HCT116 (cell line): ENCODE results near the gene WDR93.

ENCODE experiments used
- CBX3 ChIP-seq: IDR thresholded peaks from 2 replicates; pipeline ENCODE4 v1.6.1; 2012; ENCODE audit warnings: low read depth
- EZH2 ChIP-seq: fragments of 200-600 bp; sonication (generic); IDR thresholded peaks from 2 replicates; pipeline ENCODE4 v1.6.1; 2017; ENCODE audit warnings: antibody characterized with exemption, mixed run types
- JUND ChIP-seq: IDR thresholded peaks from 2 replicates; pipeline ENCODE4 v1.6.1; 2012
- POLR2A ChIP-seq: IDR thresholded peaks from 2 replicates; pipeline ENCODE4 v1.7.0; 2011; ENCODE audit warnings: borderline replicate concordance; ENCODE audit not compliant: insufficient read depth, insufficient read length; ENCODE audit errors: extremely low read depth
- POLR2AphosphoS5 ChIP-seq: IDR thresholded peaks from 2 replicates; pipeline ENCODE4 v1.6.1; 2011; ENCODE audit warnings: mild to moderate bottlenecking, low read depth, low read length, moderate library complexity
- TCF7L2 ChIP-seq: IDR thresholded peaks from 2 replicates; pipeline ENCODE4 v1.7.0; 2011; ENCODE audit warnings: borderline replicate concordance, inconsistent platforms; ENCODE audit not compliant: insufficient read depth, insufficient read length; ENCODE audit errors: extremely low read depth
- YY1 ChIP-seq: IDR thresholded peaks from 2 replicates; pipeline ENCODE4 v1.6.1; 2011; ENCODE audit warnings: low read length, low read depth, moderate library complexity, mild to moderate bottlenecking; ENCODE audit not compliant: insufficient replicate concordance; ENCODE audit errors: extremely low read depth
- TF ChIP-seq, protein P1 (sequence below), 3 experiments: fragments of 200-600 bp in 1 of 3; sonication (generic) in 1 of 3; IDR thresholded peaks in 2 of 3; conservative IDR thresholded peaks in 1 of 3; 2 replicates each; pipeline ENCODE4 v1.5.1; 2012 to 2017; ENCODE audit warnings: low read depth in 2 of 3, low read length in 2 of 3, antibody characterized with exemption in 1 of 3, borderline replicate concordance in 1 of 3, control low read depth in 1 of 3, mild to moderate bottlenecking in 1 of 3, mixed read lengths in 1 of 3, mixed run types in 1 of 3, moderate library complexity in 1 of 3; ENCODE audit not compliant: insufficient read depth in 1 of 3
- TF ChIP-seq, protein P2 (sequence below): IDR thresholded peaks from 2 replicates; pipeline ENCODE4 v1.6.1; 2012; ENCODE audit warnings: low read depth

DNA sequence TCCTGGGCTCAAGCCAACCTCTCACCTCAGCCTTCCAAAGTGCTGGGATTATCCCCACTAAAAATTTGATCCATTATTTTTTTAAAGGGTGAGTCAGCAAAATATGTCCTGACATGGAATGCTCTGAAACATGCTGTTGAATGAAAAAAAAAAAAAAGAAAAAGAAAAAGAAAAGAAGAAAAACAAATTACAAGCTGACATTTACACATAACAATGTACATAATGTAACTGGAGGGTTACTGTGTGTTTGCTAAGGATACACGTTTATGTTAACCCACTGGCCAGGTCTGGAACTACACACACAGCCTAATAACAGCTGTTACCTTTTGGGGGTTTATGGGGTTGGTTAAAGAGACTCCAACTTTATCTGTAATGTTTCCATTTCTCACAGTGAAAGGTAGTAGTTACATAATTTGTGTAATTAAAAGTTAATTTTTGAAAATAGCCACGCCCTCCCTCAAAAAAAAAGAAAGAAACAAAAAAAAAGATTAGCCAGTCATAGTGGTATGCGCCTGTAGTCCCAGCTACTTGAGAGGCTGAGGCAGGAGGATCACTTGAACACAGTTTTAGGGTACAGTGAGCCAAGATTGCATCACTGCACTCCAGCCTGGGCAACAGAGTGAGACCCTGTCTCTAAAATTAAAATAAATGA lies 82.4 kb downstream of the WDR93 start:
- TF ChIP-seq, protein P1, sequence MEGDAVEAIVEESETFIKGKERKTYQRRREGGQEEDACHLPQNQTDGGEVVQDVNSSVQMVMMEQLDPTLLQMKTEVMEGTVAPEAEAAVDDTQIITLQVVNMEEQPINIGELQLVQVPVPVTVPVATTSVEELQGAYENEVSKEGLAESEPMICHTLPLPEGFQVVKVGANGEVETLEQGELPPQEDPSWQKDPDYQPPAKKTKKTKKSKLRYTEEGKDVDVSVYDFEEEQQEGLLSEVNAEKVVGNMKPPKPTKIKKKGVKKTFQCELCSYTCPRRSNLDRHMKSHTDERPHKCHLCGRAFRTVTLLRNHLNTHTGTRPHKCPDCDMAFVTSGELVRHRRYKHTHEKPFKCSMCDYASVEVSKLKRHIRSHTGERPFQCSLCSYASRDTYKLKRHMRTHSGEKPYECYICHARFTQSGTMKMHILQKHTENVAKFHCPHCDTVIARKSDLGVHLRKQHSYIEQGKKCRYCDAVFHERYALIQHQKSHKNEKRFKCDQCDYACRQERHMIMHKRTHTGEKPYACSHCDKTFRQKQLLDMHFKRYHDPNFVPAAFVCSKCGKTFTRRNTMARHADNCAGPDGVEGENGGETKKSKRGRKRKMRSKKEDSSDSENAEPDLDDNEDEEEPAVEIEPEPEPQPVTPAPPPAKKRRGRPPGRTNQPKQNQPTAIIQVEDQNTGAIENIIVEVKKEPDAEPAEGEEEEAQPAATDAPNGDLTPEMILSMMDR (IDR thresholded peaks at IDR 0.05 in 2 of 3, conservative IDR thresholded peaks at IDR 0.05 in 1 of 3; ENCODE audit: borderline replicate concordance in 1 of 3, insufficient read depth in 1 of 3, low read depth in 2 of 3, low read length in 2 of 3), result peak in 2 of 3 experiments; percentile 38 to 54; a peak in 4 of 6 replicates
- TF ChIP-seq TCF7L2 (no peak), POLR2AphosphoS5 (no peak), POLR2A (no peak), JUND (no peak), EZH2 (no peak), YY1 (no peak), CBX3 (no peak)
- TF ChIP-seq, protein P2, sequence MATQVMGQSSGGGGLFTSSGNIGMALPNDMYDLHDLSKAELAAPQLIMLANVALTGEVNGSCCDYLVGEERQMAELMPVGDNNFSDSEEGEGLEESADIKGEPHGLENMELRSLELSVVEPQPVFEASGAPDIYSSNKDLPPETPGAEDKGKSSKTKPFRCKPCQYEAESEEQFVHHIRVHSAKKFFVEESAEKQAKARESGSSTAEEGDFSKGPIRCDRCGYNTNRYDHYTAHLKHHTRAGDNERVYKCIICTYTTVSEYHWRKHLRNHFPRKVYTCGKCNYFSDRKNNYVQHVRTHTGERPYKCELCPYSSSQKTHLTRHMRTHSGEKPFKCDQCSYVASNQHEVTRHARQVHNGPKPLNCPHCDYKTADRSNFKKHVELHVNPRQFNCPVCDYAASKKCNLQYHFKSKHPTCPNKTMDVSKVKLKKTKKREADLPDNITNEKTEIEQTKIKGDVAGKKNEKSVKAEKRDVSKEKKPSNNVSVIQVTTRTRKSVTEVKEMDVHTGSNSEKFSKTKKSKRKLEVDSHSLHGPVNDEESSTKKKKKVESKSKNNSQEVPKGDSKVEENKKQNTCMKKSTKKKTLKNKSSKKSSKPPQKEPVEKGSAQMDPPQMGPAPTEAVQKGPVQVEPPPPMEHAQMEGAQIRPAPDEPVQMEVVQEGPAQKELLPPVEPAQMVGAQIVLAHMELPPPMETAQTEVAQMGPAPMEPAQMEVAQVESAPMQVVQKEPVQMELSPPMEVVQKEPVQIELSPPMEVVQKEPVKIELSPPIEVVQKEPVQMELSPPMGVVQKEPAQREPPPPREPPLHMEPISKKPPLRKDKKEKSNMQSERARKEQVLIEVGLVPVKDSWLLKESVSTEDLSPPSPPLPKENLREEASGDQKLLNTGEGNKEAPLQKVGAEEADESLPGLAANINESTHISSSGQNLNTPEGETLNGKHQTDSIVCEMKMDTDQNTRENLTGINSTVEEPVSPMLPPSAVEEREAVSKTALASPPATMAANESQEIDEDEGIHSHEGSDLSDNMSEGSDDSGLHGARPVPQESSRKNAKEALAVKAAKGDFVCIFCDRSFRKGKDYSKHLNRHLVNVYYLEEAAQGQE, result no peak
